Measurements from ENCODE around the gene SOX13. TPM values are rescaled to one million over a fixed set of nuclear protein-coding genes. Genes with fewer than 3 reads are reported as not detected.
A peak's percentile ranks its signal among the peaks of the same experiment; 100 is the strongest.

SOX13 gene
- total and polyA plus RNA-seq, 5 donors from 2014 or later = 0.47 TPM; not detected in 4

DNA sequence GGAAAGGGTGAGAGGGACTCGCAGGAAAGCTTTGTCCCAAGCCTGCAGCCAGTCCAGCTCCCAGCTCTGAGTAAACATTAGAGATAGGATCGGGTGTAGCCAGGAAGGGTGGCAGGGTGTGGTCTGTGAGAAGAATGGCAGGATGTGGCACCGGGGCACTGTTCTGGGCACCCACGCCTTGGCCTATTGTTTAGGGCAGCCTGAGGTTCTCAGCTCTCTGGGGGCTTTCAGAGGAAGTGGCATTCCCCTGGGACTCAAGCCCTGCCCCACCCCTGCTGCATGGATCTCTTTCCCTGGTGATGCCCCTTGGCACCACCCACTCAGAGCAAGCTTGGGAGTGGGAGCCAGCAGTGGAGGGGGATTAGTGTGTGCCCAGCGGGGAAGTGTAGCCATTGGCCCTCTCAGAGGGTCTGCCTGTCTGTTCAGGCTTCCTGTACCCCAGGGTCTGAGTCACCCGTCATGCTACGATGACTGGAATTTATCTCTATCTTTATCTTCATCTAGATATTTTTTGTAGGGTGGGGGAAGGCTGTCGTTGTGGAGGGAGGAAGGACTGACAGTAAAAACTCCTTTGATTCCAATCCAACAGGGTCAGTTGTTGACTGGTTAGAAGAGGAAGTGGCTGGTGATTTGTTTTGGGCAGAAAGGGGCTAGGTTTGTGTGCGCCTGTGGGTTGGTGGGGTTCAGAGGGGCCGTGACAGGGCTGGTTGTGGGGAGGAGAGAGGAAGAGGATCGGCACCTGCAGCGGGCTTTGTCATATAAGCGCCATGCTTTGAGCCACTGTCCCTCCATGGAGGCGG is 31.6 kb downstream of the SOX13 start:
- no peaks in the 10 kb centered on the region for H3K9me3 ChIP-seq (ENCODE audit: control insufficient read depth in 2 of 2, low read length in 2 of 2)
- no peak overlapping the region for H3K27ac ChIP-seq (ENCODE audit: insufficient read depth, low read length, poor library complexity, severe bottlenecking)
- ATAC-seq (ENCODE audit: low read depth in 2 of 2) (peak; percentile 16 to 29), DNase-seq (peak in 1 of 3 donors; percentile 71)
- Mint-ChIP-seq H3K27me3 (peaks cover 16% of the 10 kb centered on the region), H3K4me1 (peaks cover 5 to 24% (median 16%) of the 10 kb centered on the region in 4 donors), H3K36me3 (no peaks in the 10 kb centered on the region), H3K4me3 (peak overlapping the region in 2 of 4 donors; percentile 3 to 69), H3K9me3 (no peaks in the 10 kb centered on the region), H3K27ac (peak overlapping the region; percentile 4 to 96 (median 48))
- peaks cover 23% of the 10 kb centered on the region for H3K4me1 ChIP-seq (ENCODE audit: control insufficient read depth, insufficient read depth, low read length, poor library complexity, severe bottlenecking)
- no peaks in the 10 kb centered on the region for H3K36me3 ChIP-seq (ENCODE audit: control insufficient read depth, insufficient read depth, low read length)
- H3K4me3 ChIP-seq (ENCODE audit: low read depth, low read length) = no peak overlapping the region
- no peaks in the 10 kb centered on the region for H3K27me3 ChIP-seq (ENCODE audit: control insufficient read depth, insufficient read depth, low read length)

GRCh38 chr1:204105131-204105515 is 32.2 kb downstream of the SOX13 start:
- Histone ChIP-seq H3K4me3 (ENCODE audit: low read depth, low read length) (no peak overlapping the region), H3K27ac (ENCODE audit: insufficient read depth, low read length, poor library complexity, severe bottlenecking) (no peak overlapping the region), H3K4me1 (ENCODE audit: control insufficient read depth, insufficient read depth, low read length, poor library complexity, severe bottlenecking) (peaks cover 23% of the 10 kb centered on the region), H3K36me3 (ENCODE audit: control insufficient read depth, insufficient read depth, low read length) (no peaks in the 10 kb centered on the region), H3K27me3 (ENCODE audit: control insufficient read depth, insufficient read depth, low read length) (no peaks in the 10 kb centered on the region), H3K9me3 (ENCODE audit: control insufficient read depth in 2 of 2, low read length in 2 of 2) (no peaks in the 10 kb centered on the region)
- H3K4me1 Mint-ChIP-seq = peaks cover 5 to 24% (median 16%) of the 10 kb centered on the region in 4 donors
- H3K27ac Mint-ChIP-seq = peak overlapping the region; percentile 4 to 96 (median 48)
- H3K9me3 Mint-ChIP-seq = no peaks in the 10 kb centered on the region
- peak overlapping the region in 2 of 4 donors; percentile 3 to 69 for H3K4me3 Mint-ChIP-seq
- ATAC-seq (ENCODE audit: low read depth in 2 of 2) (no peak), DNase-seq (no peak)
- peaks cover 16% of the 10 kb centered on the region for H3K27me3 Mint-ChIP-seq
- H3K36me3 Mint-ChIP-seq = no peaks in the 10 kb centered on the region

- ATAC-seq (ENCODE audit: low read depth in 2 of 2) = no peak
- Mint-ChIP-seq H3K4me3 (no peak overlapping the region), H3K27ac (no peak overlapping the region), H3K9me3 (no peaks in the 10 kb centered on the region), H3K36me3 (no peaks in the 10 kb centered on the region), H3K27me3 (peaks cover 16% of the 10 kb centered on the region), H3K4me1 (peaks cover 5 to 24% (median 16%) of the 10 kb centered on the region in 4 donors)
- DNase-seq = no peak
- H3K9me3 ChIP-seq (ENCODE audit: control insufficient read depth in 2 of 2, low read length in 2 of 2) = no peaks in the 10 kb centered on the region
- H3K4me3 ChIP-seq (ENCODE audit: low read depth, low read length) = no peak overlapping the region
- H3K27me3 ChIP-seq (ENCODE audit: control insufficient read depth, insufficient read depth, low read length) = no peaks in the 10 kb centered on the region
- no peak overlapping the region for H3K27ac ChIP-seq (ENCODE audit: insufficient read depth, low read length, poor library complexity, severe bottlenecking)
- H3K36me3 ChIP-seq (ENCODE audit: control insufficient read depth, insufficient read depth, low read length) = no peaks in the 10 kb centered on the region
- peaks cover 23% of the 10 kb centered on the region for H3K4me1 ChIP-seq (ENCODE audit: control insufficient read depth, insufficient read depth, low read length, poor library complexity, severe bottlenecking)
Measured at GRCh38 chr1:204106825-204107224, 33.9 kb downstream of the SOX13 start.

DNA sequence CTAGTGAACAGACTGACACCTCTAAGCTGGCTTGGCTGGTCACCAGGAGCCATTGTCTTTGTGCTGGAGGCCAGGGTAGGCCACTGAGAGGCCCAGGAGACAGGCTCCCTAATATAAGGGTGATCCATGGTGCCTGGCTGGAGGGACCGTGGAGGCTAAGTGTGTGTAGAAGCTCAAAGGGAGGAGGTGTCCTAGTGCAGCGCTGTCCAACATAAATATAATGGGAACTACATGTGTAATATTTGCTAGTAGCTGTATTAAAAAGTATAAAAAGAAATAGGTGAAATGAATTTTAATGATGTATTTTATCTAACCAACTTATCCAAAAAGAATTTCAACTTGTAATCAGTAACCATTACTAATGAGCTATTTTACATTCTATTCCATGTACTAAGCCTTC is 35.0 kb downstream of the SOX13 start:
- ATAC-seq (ENCODE audit: low read depth in 2 of 2) = no peak
- H3K9me3 ChIP-seq (ENCODE audit: control insufficient read depth in 2 of 2, low read length in 2 of 2) = no peaks in the 10 kb centered on the region

DNA sequence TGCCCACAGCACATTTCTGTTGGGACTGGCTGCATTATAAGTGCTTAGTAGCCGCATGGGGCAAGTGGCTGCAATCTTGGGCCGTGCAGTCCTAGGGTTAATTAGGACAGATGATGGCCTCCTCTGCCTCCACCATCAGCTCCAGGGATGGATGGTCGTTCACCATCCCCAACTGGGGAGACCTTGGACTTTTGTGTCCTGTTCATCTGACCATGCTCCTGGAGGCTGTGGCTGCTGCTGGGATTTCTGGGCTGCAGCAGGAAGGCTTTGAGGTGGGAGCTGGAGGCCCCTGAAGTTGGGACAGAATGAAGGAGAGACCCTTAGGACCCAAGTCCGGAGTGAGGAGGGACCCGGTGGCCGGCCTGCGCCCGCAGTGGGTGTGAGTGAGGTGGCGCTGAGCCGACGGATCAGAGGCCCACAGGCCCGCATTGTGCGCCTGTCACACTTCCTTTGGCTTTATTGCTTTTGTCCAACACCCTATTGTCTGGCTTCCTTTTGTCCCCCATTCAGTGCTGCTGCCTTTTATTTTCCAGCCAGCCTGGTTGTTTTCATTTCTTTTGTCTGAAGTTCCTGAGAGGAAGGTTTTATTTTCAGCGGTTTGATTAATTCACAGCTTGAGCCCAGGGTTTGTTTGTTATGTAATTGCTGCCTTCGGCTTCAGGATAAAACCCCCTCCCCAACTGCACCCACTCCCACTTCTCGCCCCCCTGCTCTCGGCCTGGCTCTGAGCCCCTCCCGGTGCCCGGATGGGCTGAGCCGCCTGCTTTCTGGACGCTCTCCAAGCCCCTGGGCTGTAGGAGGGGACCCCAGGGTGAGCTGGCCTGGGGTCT is 35.6 kb downstream of the SOX13 start:
- no peaks in the 10 kb centered on the region for H3K36me3 ChIP-seq (ENCODE audit: control insufficient read depth, insufficient read depth, low read length)
- H3K4me3 ChIP-seq (ENCODE audit: low read depth, low read length) = no peak overlapping the region
- H3K27me3 ChIP-seq (ENCODE audit: control insufficient read depth, insufficient read depth, low read length) = no peaks in the 10 kb centered on the region
- H3K36me3 Mint-ChIP-seq = no peaks in the 10 kb centered on the region
- H3K9me3 Mint-ChIP-seq = no peaks in the 10 kb centered on the region
- DNase-seq (no peak), ATAC-seq (ENCODE audit: low read depth in 2 of 2) (no peak)
- H3K27me3 Mint-ChIP-seq = peaks cover 11% of the 10 kb centered on the region
- H3K27ac ChIP-seq (ENCODE audit: insufficient read depth, low read length, poor library complexity, severe bottlenecking) = no peak overlapping the region
- H3K9me3 ChIP-seq (ENCODE audit: control insufficient read depth in 2 of 2, low read length in 2 of 2) = no peaks in the 10 kb centered on the region
- H3K27ac Mint-ChIP-seq = no peak overlapping the region
- no peak overlapping the region for H3K4me3 Mint-ChIP-seq
- H3K4me1 ChIP-seq (ENCODE audit: control insufficient read depth, insufficient read depth, low read length, poor library complexity, severe bottlenecking) = peaks cover 17% of the 10 kb centered on the region
- peaks cover 4 to 10% (median 7%) of the 10 kb centered on the region in 4 donors for H3K4me1 Mint-ChIP-seq

More for the DNA sequence above, 35.0 kb downstream of the SOX13 start:
- Mint-ChIP-seq H3K27me3 (peaks cover 15% of the 10 kb centered on the region), H3K27ac (no peak overlapping the region), H3K9me3 (no peaks in the 10 kb centered on the region), H3K4me3 (no peak overlapping the region), H3K4me1 (peaks cover 4 to 16% (median 10%) of the 10 kb centered on the region in 4 donors), H3K36me3 (no peaks in the 10 kb centered on the region)
- Histone ChIP-seq H3K36me3 (ENCODE audit: control insufficient read depth, insufficient read depth, low read length) (no peaks in the 10 kb centered on the region), H3K4me1 (ENCODE audit: control insufficient read depth, insufficient read depth, low read length, poor library complexity, severe bottlenecking) (peaks cover 20% of the 10 kb centered on the region), H3K27me3 (ENCODE audit: control insufficient read depth, insufficient read depth, low read length) (no peaks in the 10 kb centered on the region), H3K4me3 (ENCODE audit: low read depth, low read length) (no peak overlapping the region), H3K27ac (ENCODE audit: insufficient read depth, low read length, poor library complexity, severe bottlenecking) (no peak overlapping the region)
- DNase-seq = no peak

DNA sequence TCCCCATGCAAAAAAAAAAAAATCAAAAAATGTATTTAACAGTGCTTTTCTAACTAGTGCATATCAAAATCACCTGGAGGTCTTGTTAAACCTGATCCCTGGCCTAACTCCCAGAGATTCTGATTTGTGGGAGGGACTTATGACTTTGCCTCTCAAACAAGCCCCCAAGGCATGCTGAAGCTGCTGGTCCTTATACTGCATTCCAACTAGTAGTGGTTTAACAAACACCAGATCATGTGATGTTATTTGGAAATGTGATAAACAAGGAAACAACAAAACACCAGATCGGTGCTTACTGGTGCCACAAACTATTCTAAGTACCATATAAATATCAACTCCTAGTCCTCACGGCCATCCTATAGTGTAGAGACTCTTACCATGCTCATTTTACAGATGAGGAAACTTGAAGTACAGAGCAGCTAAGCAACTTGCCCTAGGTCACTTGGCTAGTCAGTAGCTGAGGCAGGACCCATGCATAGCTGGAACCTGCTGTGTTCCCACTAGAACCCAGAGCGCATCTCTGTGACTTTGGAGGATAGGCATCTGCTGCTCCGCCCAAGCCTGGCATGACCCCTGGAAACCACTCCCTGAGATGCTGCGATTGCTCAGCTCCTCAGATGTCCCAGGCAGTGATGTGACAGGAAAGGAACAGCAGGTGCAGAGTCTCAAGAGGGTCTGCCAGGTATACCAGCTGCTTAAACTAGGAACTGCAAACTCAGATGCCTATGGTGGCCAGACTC is 38.1 kb downstream of the SOX13 start:
- no peak overlapping the region for H3K4me3 ChIP-seq (ENCODE audit: low read depth, low read length)
- Mint-ChIP-seq H3K9me3 (no peaks in the 10 kb centered on the region), H3K27ac (no peak overlapping the region), H3K36me3 (no peaks in the 10 kb centered on the region), H3K27me3 (no peaks in the 10 kb centered on the region), H3K4me1 (no peaks in the 10 kb centered on the region), H3K4me3 (no peak overlapping the region)
- no peaks in the 10 kb centered on the region for H3K9me3 ChIP-seq (ENCODE audit: control insufficient read depth in 2 of 2, low read length in 2 of 2)
- no peak for DNase-seq
- no peaks in the 10 kb centered on the region for H3K36me3 ChIP-seq (ENCODE audit: control insufficient read depth, insufficient read depth, low read length)
- H3K27ac ChIP-seq (ENCODE audit: insufficient read depth, low read length, poor library complexity, severe bottlenecking) = no peak overlapping the region
- no peak for ATAC-seq (ENCODE audit: low read depth in 2 of 2)
- H3K4me1 ChIP-seq (ENCODE audit: control insufficient read depth, insufficient read depth, low read length, poor library complexity, severe bottlenecking) = no peaks in the 10 kb centered on the region
- no peaks in the 10 kb centered on the region for H3K27me3 ChIP-seq (ENCODE audit: control insufficient read depth, insufficient read depth, low read length)

DNA sequence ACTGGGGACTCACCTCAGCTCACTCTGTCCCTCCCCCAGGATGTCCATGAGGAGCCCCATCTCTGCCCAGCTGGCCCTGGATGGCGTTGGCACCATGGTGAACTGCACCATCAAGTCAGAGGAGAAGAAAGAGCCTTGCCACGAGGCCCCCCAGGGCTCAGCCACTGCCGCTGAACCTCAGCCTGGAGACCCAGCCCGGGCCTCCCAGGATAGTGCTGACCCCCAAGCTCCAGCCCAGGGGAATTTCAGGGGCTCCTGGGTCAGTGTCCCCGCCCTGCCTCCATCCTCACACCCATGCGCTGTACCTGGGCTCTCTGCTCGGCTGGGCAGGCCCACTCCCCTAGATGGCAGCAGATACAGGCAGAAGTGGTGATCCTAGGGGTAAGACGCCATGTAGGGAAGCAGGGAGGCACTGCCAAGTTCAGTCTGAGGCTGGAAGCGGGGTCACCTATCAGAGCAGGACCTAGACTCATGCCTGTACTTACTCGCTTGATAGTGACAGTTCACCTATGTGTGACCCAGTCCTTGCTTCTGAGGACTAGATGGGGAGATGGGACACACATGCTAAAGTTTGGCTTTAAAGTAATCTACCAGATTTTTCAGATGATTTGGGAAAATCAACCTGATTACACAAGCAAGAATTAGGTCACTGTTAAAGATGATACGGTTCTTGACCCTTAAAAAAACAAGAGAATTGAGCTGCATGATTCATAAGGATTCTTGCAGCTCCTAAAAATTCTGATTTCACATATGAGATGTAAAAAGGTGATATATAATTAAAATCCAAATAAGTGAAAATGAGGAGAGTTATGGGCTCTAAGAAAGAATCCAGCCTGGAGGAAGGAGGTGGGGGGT is 40.2 kb downstream of the SOX13 start:
- DNase-seq (no peak), ATAC-seq (ENCODE audit: low read depth in 2 of 2) (no peak)
- Histone ChIP-seq H3K4me3 (ENCODE audit: low read depth, low read length) (no peak overlapping the region), H3K36me3 (ENCODE audit: control insufficient read depth, insufficient read depth, low read length) (no peaks in the 10 kb centered on the region), H3K27ac (ENCODE audit: insufficient read depth, low read length, poor library complexity, severe bottlenecking) (no peak overlapping the region), H3K9me3 (ENCODE audit: control insufficient read depth in 2 of 2, low read length in 2 of 2) (no peaks in the 10 kb centered on the region), H3K4me1 (ENCODE audit: control insufficient read depth, insufficient read depth, low read length, poor library complexity, severe bottlenecking) (no peaks in the 10 kb centered on the region), H3K27me3 (ENCODE audit: control insufficient read depth, insufficient read depth, low read length) (no peaks in the 10 kb centered on the region)
- Mint-ChIP-seq H3K9me3 (no peaks in the 10 kb centered on the region), H3K4me3 (no peak overlapping the region), H3K4me1 (no peaks in the 10 kb centered on the region), H3K36me3 (no peaks in the 10 kb centered on the region), H3K27me3 (no peaks in the 10 kb centered on the region), H3K27ac (peak overlapping the region in 1 of 3 donors; percentile 6)
